Right lobe of liver (tissue), 6 donors: ENCODE results near the gene DOCK2. TPM values are rescaled to one million over a fixed set of nuclear protein-coding genes. Genes with fewer than 3 reads are reported as not detected.

Source experiments
- ATAC-seq, 4 donors: fragments of 200-7000 bp; cut with Tn5 transposase; one replicate each; pipeline ENCODE4 v1.9.1; 2020; ENCODE audit warnings: mild to moderate bottlenecking in 4 of 4, moderate library complexity in 4 of 4
- DNase-seq, 3 donors: peaks; one replicate each; pipeline ENCODE4 v3.0.0-alpha.2; 2020
- H3K27ac ChIP-seq, 3 donors: fragments of 200-600 bp; one replicate each; pipeline ENCODE4 v1.8.0; 2022
- H3K27me3 ChIP-seq, 2 donors: fragments of 200-600 bp; one replicate each; pipeline ENCODE4 v1.8.0; 2022
- H3K36me3 ChIP-seq, 4 donors: fragments of 200-600 bp; sonication (generic) in 1 of 4; one replicate each; pipeline versions ENCODE4 v1.5.1 to v1.8.0; 2017 to 2022; ENCODE audit warnings: control low read depth in 1 of 4
- H3K4me1 ChIP-seq, 4 donors: fragments of 200-600 bp; sonication (generic) in 1 of 4; one replicate each; pipeline versions ENCODE4 v1.5.1 to v1.8.0; 2017 to 2022; ENCODE audit warnings: control low read depth in 1 of 4
- H3K4me3 ChIP-seq, 3 donors: fragments of 200-600 bp; one replicate each; pipeline ENCODE4 v1.8.0; 2022
- H3K9me3 ChIP-seq, 4 donors: fragments of 200-600 bp; sonication (generic) in 1 of 4; one replicate each; pipeline versions ENCODE4 v1.5.1 to v1.8.0; 2017 to 2022; ENCODE audit warnings: control low read depth in 1 of 4
- POLR2A ChIP-seq: fragments of 450-650 bp; IDR thresholded peaks from one replicate; pipeline ENCODE4 v1.6.1; 2017; ENCODE audit warnings: antibody characterized with exemption, mild to moderate bottlenecking
- WGBS: methylation state at CpG from one replicate; pipeline ENCODE4 v1.1.6; 2018; ENCODE audit warnings: low coverage, low lambda C conversion rate; ENCODE audit not compliant: insufficient coverage; ENCODE audit errors: missing lambda C conversion rate; 5-methylcytosine and 5-hydroxymethylcytosine counted together
- intact Hi-C, 2 donors: fragments of 100-400 bp; cut with DNase I; formaldehyde crosslinking; loops; one replicate each; pipeline versions ENCODE4 v1.11.2 to v1.14.1; 2022
- total RNA-seq, 6 experiments: library from RNA; depleted of rRNA in 2 of 6; stranded (reverse); fragments of >200 nt in 2 of 6; fragmentation: NEBNext Ultra II Directional in 3 of 6; extraction: Animal tissue kit (Norgen Biotek cat#: 25700) in 3 of 6; gene quantifications; one replicate each; pipeline versions ENCODE4 v1.1.0 to v1.2.4, GENCODE V29; 2016 to 2023
- TF ChIP-seq, protein P1 (sequence below), 4 donors: fragments of 200-600 bp in 3 of 4; fragments of 450-650 bp in 1 of 4; IDR thresholded peaks; one replicate each; pipeline versions ENCODE4 v1.5.1 to v1.8.0; 2016 to 2022; ENCODE audit warnings: antibody characterized with exemption in 4 of 4, mild to moderate bottlenecking in 2 of 4
- donor health status: DM: no; HTN: yes; CAD: no.
- donor health status: DM: no; HTN: no; CAD: no.
- donor health status: DM: no; HTN: no; CAD: no.
- donor health status: DM: no; HTN: yes; CAD: no.
- donor health status: DM: no; HTN: yes; CAD: no.

The DOCK2 gene
- total RNA-seq, 6 experiments from 2014 or later = 5.0 to 14.5 (median 7.4) TPM

DNA sequence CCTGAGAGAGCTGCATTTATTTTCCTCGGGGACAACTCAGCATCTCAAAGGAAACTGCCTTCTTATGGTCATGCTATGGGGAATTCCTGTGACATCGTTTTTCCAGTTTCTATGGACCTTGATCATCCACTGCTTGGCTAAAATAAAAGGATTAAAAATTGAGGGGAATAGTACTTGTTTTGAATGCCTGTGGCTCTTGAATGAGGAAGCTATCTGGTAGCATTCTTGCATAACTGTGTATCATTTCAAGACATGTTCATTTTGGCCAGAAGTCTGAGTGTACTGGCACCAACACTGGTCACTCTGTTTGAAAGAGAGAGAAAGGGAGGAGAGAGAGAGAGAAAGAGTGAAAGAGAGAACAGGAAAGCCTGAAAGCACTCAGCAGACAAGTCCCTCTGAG is 116.7 kb downstream of the DOCK2 start:
- Histone ChIP-seq H3K27ac (no peak overlapping the region), H3K27me3 (no peaks in the 10 kb centered on the region), H3K36me3 (no peaks in the 10 kb centered on the region), H3K4me3 (no peak overlapping the region), H3K4me1 (no peaks in the 10 kb centered on the region), H3K9me3 (no peaks in the 10 kb centered on the region)
- DNase-seq (no peak), ATAC-seq (peak in 1 of 4 donors; percentile 54)
- TF ChIP-seq, protein P1, sequence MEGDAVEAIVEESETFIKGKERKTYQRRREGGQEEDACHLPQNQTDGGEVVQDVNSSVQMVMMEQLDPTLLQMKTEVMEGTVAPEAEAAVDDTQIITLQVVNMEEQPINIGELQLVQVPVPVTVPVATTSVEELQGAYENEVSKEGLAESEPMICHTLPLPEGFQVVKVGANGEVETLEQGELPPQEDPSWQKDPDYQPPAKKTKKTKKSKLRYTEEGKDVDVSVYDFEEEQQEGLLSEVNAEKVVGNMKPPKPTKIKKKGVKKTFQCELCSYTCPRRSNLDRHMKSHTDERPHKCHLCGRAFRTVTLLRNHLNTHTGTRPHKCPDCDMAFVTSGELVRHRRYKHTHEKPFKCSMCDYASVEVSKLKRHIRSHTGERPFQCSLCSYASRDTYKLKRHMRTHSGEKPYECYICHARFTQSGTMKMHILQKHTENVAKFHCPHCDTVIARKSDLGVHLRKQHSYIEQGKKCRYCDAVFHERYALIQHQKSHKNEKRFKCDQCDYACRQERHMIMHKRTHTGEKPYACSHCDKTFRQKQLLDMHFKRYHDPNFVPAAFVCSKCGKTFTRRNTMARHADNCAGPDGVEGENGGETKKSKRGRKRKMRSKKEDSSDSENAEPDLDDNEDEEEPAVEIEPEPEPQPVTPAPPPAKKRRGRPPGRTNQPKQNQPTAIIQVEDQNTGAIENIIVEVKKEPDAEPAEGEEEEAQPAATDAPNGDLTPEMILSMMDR (IDR thresholded peaks at IDR 0.05) = no peak
- TF ChIP-seq POLR2A = no peak
- WGBS = 48% methylated on average over 2 of the region's 2 CpGs
- intact Hi-C loops = no loop called here

DNA sequence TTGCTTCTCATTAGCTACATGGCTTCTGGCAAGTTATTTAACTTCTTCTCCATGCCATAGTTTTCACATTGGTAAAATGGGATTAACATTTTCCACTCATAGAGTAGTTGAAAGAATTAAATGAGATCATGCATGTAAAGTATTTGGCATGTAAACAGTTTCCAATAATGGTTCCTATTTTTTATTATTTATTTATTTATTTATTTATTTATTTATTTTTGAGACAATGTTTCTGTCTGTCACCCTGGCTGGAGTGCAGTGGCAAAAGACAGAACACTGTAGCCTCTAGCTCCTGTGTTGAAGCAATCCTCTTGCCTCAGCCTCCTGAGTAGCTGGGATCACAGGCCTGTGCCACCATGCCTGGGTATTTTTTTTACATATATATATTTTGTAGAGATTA is 117.7 kb downstream of the DOCK2 start:
- TF ChIP-seq, protein P1 (IDR thresholded peaks at IDR 0.05) = no peak
- no peak for TF ChIP-seq POLR2A
- DNase-seq = no peak
- no peaks in the 10 kb centered on the region for H3K36me3 ChIP-seq
- H3K27ac ChIP-seq = no peak overlapping the region
- no peaks in the 10 kb centered on the region for H3K4me1 ChIP-seq
- H3K4me3 ChIP-seq = no peak overlapping the region
- no peak for ATAC-seq
- intact Hi-C loops = no loop called here
- H3K27me3 ChIP-seq = no peaks in the 10 kb centered on the region
- no peaks in the 10 kb centered on the region for H3K9me3 ChIP-seq

DNA sequence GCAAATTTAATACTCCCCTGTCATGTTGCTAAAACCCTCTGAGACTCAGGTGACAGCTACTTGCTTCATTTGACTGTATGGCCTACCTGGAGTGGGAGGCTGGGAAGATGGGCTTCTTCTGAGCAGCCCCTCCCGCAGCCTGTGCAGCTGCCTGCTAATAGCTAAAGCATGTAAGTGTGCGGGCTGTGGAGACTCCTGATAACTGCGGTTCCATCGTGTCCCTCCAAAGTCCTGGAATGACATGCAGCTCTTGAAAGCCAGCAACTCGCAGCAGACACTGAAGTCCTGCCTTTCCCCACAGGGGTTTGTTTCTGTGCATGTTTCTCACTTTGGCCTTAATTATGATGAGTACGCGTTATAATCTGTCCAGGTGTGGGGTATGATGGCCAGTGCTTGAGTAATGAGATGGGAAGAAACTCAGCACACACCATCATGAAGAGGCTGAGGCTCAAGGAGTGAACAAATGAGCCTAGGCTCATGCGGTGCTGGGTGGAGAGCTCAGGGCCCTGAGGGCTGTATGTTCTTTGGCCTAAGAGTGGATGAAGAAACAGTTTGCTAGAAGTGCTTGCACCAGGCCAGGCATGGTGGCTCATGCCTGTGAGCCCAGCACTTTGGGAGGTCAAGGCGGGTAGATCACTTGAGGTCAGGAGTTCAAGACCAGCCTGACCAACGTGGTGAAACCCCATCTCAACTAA is 119.1 kb downstream of the DOCK2 start:
- intact Hi-C loops = no loop called here
- ATAC-seq = no peak
- no peaks in the 10 kb centered on the region for H3K9me3 ChIP-seq
- no peaks in the 10 kb centered on the region for H3K4me1 ChIP-seq
- TF ChIP-seq, protein P1 (IDR thresholded peaks at IDR 0.05) = no peak
- TF ChIP-seq POLR2A = no peak
- 78% methylated on average over 7 of the region's 10 CpGs for whole genome bisulfite sequencing
- no peaks in the 10 kb centered on the region for H3K27me3 ChIP-seq
- H3K27ac ChIP-seq = no peak overlapping the region
- H3K4me3 ChIP-seq = no peak overlapping the region
- no peak for DNase-seq
- no peaks in the 10 kb centered on the region for H3K36me3 ChIP-seq

DNA sequence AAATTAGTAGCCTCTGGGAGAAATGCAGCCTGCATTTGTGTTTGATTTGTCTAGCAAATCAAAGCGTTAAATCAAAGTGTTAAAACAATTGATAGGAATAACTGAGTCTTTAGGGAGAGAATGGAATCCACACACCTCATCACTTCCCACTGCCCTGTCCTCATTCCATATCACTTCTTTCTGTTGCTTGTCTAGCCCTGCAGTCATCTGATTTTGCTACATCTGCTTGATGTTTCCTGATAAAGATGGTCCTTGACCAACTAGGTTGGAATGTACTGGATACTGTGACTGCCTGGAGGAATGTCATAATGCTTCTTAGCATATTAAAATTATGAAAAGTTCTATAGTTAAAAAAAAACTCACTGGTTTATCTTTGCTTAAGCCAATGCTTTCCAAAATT is 119.9 kb downstream of the DOCK2 start:
- Histone ChIP-seq H3K27me3 (no peaks in the 10 kb centered on the region), H3K36me3 (no peaks in the 10 kb centered on the region), H3K27ac (no peak overlapping the region), H3K9me3 (no peaks in the 10 kb centered on the region), H3K4me1 (no peaks in the 10 kb centered on the region), H3K4me3 (no peak overlapping the region)
- intact Hi-C loops = no loop called here
- WGBS = 100% methylated on average over 1 of the region's 1 CpG
- no peak for TF ChIP-seq POLR2A
- TF ChIP-seq, protein P1 (IDR thresholded peaks at IDR 0.05) = no peak
- ATAC-seq = no peak
- no peak for DNase-seq

DNA sequence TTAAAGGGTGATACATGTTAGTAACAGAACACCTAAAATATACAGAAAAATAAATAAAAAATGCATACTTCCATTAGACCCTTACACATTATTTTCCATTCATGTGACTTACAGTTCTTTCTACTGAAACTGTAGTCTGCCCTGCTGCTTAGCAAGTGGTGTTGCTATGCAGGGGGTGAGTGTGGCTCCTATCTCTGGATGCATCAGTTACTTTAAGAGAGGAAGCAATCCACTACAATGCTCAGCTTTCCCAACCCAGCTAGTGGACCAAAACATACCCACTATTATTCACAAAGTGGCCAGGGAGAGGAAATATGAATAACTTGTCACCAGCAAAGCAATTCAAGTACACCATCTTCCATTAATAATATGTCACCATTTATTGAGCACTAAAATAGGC is 121.8 kb downstream of the DOCK2 start:
- Histone ChIP-seq H3K4me3 (no peak overlapping the region), H3K27ac (no peak overlapping the region), H3K27me3 (no peaks in the 10 kb centered on the region), H3K9me3 (no peaks in the 10 kb centered on the region), H3K4me1 (no peaks in the 10 kb centered on the region), H3K36me3 (no peaks in the 10 kb centered on the region)
- no peak for ATAC-seq
- TF ChIP-seq POLR2A = no peak
- TF ChIP-seq, protein P1 (IDR thresholded peaks at IDR 0.05) = no peak
- no peak for DNase-seq
- intact Hi-C loops = no loop called here
